ENCODE data around the gene BPNT1. TPM values are rescaled to one million over a fixed set of nuclear protein-coding genes. Genes with fewer than 3 reads are reported as not detected.

Gene BPNT1
- total RNA-seq, 1 donor from 2014 or later = 26.5 TPM

DNA sequence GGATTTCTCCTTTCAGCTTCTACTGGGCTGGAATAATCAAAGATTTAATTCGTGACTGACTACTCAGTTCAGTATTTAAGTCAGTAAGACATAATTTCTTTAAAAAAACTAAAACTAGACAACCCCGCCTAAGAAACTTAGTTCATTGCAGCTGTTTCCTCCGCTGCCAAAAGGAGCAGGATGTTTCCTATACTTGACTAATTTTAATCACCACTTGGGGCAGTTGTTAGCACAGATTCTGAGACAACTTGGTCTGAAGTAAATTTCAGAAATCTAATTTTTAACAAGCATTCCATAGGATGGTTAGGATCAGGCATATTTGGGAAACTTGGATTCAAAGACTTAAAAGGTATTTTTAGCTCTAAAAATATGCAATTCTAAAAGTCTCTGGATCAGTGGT, 77.3 kb downstream of the BPNT1 start:
- Histone ChIP-seq H3K36me3 (peaks cover 0 to 21% of the 10 kb centered on the region in 2 donors), H3K27me3 (no peaks in the 10 kb centered on the region), H3K27ac (no peak overlapping the region), H3K4me3 (no peak overlapping the region), H3K9me3 (no peaks in the 10 kb centered on the region), H3K4me1 (no peaks in the 10 kb centered on the region)
- DNase-seq (ENCODE audit: extremely low spot score in 2 of 2) = no peak
- intact Hi-C loops (cut with DNase I) = no loop called here
- TF ChIP-seq POLR2AphosphoS5 (IDR thresholded peaks at IDR 0.05; ENCODE audit: insufficient read depth in 1 of 2, low read depth in 1 of 2) (no peak), POLR2A (IDR thresholded peaks at IDR 0.05) (no peak)
- TF ChIP-seq, protein P1, sequence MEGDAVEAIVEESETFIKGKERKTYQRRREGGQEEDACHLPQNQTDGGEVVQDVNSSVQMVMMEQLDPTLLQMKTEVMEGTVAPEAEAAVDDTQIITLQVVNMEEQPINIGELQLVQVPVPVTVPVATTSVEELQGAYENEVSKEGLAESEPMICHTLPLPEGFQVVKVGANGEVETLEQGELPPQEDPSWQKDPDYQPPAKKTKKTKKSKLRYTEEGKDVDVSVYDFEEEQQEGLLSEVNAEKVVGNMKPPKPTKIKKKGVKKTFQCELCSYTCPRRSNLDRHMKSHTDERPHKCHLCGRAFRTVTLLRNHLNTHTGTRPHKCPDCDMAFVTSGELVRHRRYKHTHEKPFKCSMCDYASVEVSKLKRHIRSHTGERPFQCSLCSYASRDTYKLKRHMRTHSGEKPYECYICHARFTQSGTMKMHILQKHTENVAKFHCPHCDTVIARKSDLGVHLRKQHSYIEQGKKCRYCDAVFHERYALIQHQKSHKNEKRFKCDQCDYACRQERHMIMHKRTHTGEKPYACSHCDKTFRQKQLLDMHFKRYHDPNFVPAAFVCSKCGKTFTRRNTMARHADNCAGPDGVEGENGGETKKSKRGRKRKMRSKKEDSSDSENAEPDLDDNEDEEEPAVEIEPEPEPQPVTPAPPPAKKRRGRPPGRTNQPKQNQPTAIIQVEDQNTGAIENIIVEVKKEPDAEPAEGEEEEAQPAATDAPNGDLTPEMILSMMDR (IDR thresholded peaks at IDR 0.05) = no peak

DNA sequence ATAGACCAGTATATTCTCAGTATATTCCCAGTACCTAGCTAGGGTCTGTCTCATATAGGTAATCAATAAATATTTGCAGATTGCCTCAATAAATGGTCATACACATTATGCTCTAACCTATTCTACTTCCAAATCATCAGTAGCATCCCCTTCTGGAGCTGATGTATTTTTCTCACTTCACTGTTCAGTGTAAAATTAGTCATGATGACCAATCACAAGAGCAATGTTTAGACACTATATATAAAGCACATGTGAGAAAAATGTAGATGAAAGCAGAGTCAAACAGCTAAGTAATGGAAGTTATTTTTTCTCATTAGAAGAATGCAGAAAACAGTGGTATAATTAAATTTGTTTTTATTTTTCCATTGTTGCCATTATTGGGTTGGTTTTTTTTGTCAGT, 78.0 kb downstream of the BPNT1 start:
- no peaks in the 10 kb centered on the region for H3K9me3 ChIP-seq
- H3K36me3 ChIP-seq = peaks cover 0 to 18% of the 10 kb centered on the region in 2 donors
- no peak overlapping the region for H3K4me3 ChIP-seq
- no peaks in the 10 kb centered on the region for H3K27me3 ChIP-seq
- no peaks in the 10 kb centered on the region for H3K4me1 ChIP-seq
- H3K27ac ChIP-seq = no peak overlapping the region
- intact Hi-C loops (cut with DNase I) = no loop called here
- no peak for TF ChIP-seq POLR2A (IDR thresholded peaks at IDR 0.05)
- TF ChIP-seq, protein P1 (IDR thresholded peaks at IDR 0.05) = no peak
- no peak for TF ChIP-seq POLR2AphosphoS5 (IDR thresholded peaks at IDR 0.05; ENCODE audit: insufficient read depth in 1 of 2, low read depth in 1 of 2)
- no peak for DNase-seq (ENCODE audit: extremely low spot score in 2 of 2)

MicroRNAs within 50 kb of the gene (microRNA counts, 767-probe panel; counts per million panel counts)
- microRNA hsa-miR-194-5p = 238 to 261 counts per million in 2 donors
- 238 to 261 counts per million in 2 donors for microRNA hsa-miR-215

Small RNA genes within 50 kb of the gene (microRNA-seq; reads per million reads assigned to microRNA genes)
- gene MIR194-1 (ENCODE audit: borderline number of aligned reads, borderline replicate concordance) (not detected), gene MIR215 (ENCODE audit: borderline number of aligned reads, borderline replicate concordance) (not detected)

Small RNA genes within 50 kb of the gene (small RNA-seq; reads per million reads assigned to genes)
- gene MIR194-1 (not detected), gene MIR215 (0.86 reads per million, percentile 8 among the genes with 10 or more reads in this experiment)

Other genes starting within 250 kb of the BPNT1 start
- 0.25 TPM for gene SLC30A10, start 161.2 kb downstream of the BPNT1 start, total RNA-seq
- 36.3 TPM for gene EPRS1, start 43.3 kb downstream of the BPNT1 start, total RNA-seq
- gene IARS2, start 4.3 kb upstream of the BPNT1 start, total RNA-seq = 37.6 TPM
- gene RAB3GAP2, start 182.7 kb upstream of the BPNT1 start, total RNA-seq = 16.9 TPM